Endothelial cell of umbilical vein (primary cell): ENCODE measurements around the gene GULP1. TPM values are rescaled to one million over a fixed set of nuclear protein-coding genes. Genes with fewer than 3 reads are reported as not detected.

Experiments
- BruUV-seq: library from RNA; stranded (reverse); fragments of 400-500 nt; replicated peaks from 2 replicates; lab custom pipeline; 2021; lab: Mats Ljungman, UMichigan
- CTCF ChIA-PET: fragments of 300-600, 350-600 bp; sonication (Branson Sonifier 250); formaldehyde crosslinking; loops from one replicate; lab custom pipeline; 2021; ENCODE audit warnings: antibody characterized with exemption, inconsistent platforms; lab: Charles Lee
- POLR2A ChIA-PET: fragments of 300-600, 350-600 bp; sonication (Branson Sonifier 250); formaldehyde crosslinking; loops from one replicate; lab custom pipeline; 2021; ENCODE audit warnings: antibody characterized with exemption, inconsistent platforms; lab: Charles Lee
- DNase-seq: peaks from one replicate; pipeline ENCODE4 v3.0.0-alpha.2; 2011; ENCODE audit warnings: low read depth, low spot score
- FAIRE-seq: peaks from 2 replicates; lab custom pipeline; 2011; peaks lifted over from hg19 to GRCh38; lab: Jason Lieb, UNC
- H2AFZ ChIP-seq: 2 replicates; pipeline ENCODE4 v1.6.0; 2012; ENCODE audit warnings: low read depth, low read length, control low read depth, inconsistent platforms
- H3K27ac ChIP-seq: 2 replicates; pipeline ENCODE4 v1.5.1; 2011; ENCODE audit warnings: low read depth, mild to moderate bottlenecking, control low read depth, low read length, moderate library complexity; ENCODE audit not compliant: insufficient read depth
- H3K27me3 ChIP-seq, 2 experiments: 2 replicates each; pipeline versions ENCODE4 v1.6.0 to v1.6.1; 2011; ENCODE audit warnings: low read length in 2 of 2, mixed read lengths in 1 of 2; ENCODE audit not compliant: control insufficient read depth in 2 of 2, insufficient read depth in 2 of 2
- H3K36me3 ChIP-seq, 2 experiments: 2 replicates in 1 of 2; 3 replicates in 1 of 2; pipeline ENCODE4 v1.5.1; 2011; ENCODE audit warnings: low read length in 2 of 2, mild to moderate bottlenecking in 1 of 2, moderate library complexity in 1 of 2; ENCODE audit not compliant: control insufficient read depth in 2 of 2, insufficient read depth in 2 of 2; ENCODE audit errors: extremely low read depth in 1 of 2
- H3K4me1 ChIP-seq: 3 replicates; pipeline ENCODE4 v1.5.1; 2011; ENCODE audit warnings: mild to moderate bottlenecking, low read length; ENCODE audit not compliant: control insufficient read depth, insufficient read depth; ENCODE audit errors: extremely low read depth
- H3K4me2 ChIP-seq: 2 replicates; pipeline ENCODE4 v1.6.1; 2011; ENCODE audit warnings: low read length, control low read depth, mixed read lengths; ENCODE audit not compliant: insufficient read depth
- H3K4me3 ChIP-seq, 3 experiments: fragments of 200-600 bp in 1 of 3; sonication (generic), shearing (Covaris generic) in 1 of 3; replicated peaks in 1 of 3; 2 replicates each; pipeline ENCODE4 v1.5.1; 2011 to 2016; ENCODE audit warnings: control low read depth in 3 of 3, low read length in 3 of 3, mild to moderate bottlenecking in 2 of 3, inconsistent platforms in 1 of 3, low read depth in 1 of 3, moderate library complexity in 1 of 3; ENCODE audit not compliant: insufficient read depth in 1 of 3
- H3K79me2 ChIP-seq: 2 replicates; pipeline ENCODE4 v1.6.0; 2012; ENCODE audit warnings: low read length, inconsistent platforms; ENCODE audit not compliant: control insufficient read depth, insufficient read depth
- H3K9ac ChIP-seq: replicated peaks from 2 replicates; pipeline ENCODE3; 2011; ENCODE audit warnings: low read length, control low read depth; ENCODE audit not compliant: insufficient read depth; ENCODE audit errors: extremely low read depth
- H3K9me1 ChIP-seq: replicated peaks from 3 replicates; pipeline ENCODE4 v1.6.0; 2011; ENCODE audit warnings: mild to moderate bottlenecking, low read length; ENCODE audit not compliant: control insufficient read depth, insufficient read depth; ENCODE audit errors: extremely low read depth
- H3K9me3 ChIP-seq: replicated peaks from 2 replicates; pipeline ENCODE4 v1.5.1; 2012; ENCODE audit warnings: low read length, inconsistent platforms; ENCODE audit not compliant: control insufficient read depth, insufficient read depth
- H4K20me1 ChIP-seq: replicated peaks from 2 replicates; pipeline ENCODE3; 2011; ENCODE audit warnings: mild to moderate bottlenecking, low read length; ENCODE audit not compliant: control insufficient read depth, insufficient read depth; ENCODE audit errors: extremely low read depth
- EZH2 ChIP-seq: IDR thresholded peaks from 2 replicates; pipeline ENCODE4 v1.6.1; 2012; ENCODE audit warnings: borderline replicate concordance, low read depth, mild to moderate bottlenecking, moderate library complexity, low read length, inconsistent platforms; ENCODE audit not compliant: severe bottlenecking
- FOS ChIP-seq: IDR thresholded peaks from 2 replicates; pipeline ENCODE4 v1.6.1; 2011; ENCODE audit warnings: mild to moderate bottlenecking, low read length, moderate library complexity, borderline replicate concordance; ENCODE audit not compliant: insufficient read depth
- GATA2 ChIP-seq: IDR thresholded peaks from 2 replicates; pipeline ENCODE4 v1.7.0; 2011; ENCODE audit warnings: low read depth, mild to moderate bottlenecking, moderate library complexity, mixed read lengths, low read length; ENCODE audit not compliant: insufficient read length, insufficient read depth
- JUN ChIP-seq: IDR thresholded peaks from 2 replicates; pipeline ENCODE4 v1.6.1; 2011; ENCODE audit warnings: borderline replicate concordance, low read depth; ENCODE audit not compliant: insufficient read length, insufficient read depth
- MYC ChIP-seq: IDR thresholded peaks from one replicate; pipeline ENCODE4 v1.6.1; 2011; ENCODE audit warnings: mild to moderate bottlenecking, low read depth, low read length
- POLR2A ChIP-seq: IDR thresholded peaks from 2 replicates; pipeline ENCODE4 v1.6.1; 2012; ENCODE audit warnings: low read depth, mild to moderate bottlenecking, control low read depth, low read length
- POLR2AphosphoS5 ChIP-seq: IDR thresholded peaks from 2 replicates; pipeline ENCODE4 v1.6.1; 2012; ENCODE audit warnings: low read depth, mild to moderate bottlenecking, control low read depth, low read length, moderate library complexity; ENCODE audit not compliant: insufficient read depth
- dilution Hi-C: fragments of 300-500 bp; cut with MboI; formaldehyde crosslinking; loops from one replicate; pipeline ENCODE4 v1.15.0; 2019; ENCODE audit warnings: low sequenced_read_pairs; ENCODE audit not compliant: extremely low pct_ligation_motif_present
- intact Hi-C: fragments of 100-400 bp; cut with micrococcal nuclease; formaldehyde crosslinking; loops from one replicate; pipeline ENCODE4 v1.10.0; 2022
- polyA plus RNA-seq, 4 experiments: library from polyadenylated mRNA; depleted of rRNA in 3 of 4; stranded (reverse) in 3 of 4; unstranded in 1 of 4; fragments of >200 nt; gene quantifications; 2 replicates each; pipeline versions ENCODE4 v1.2.1 to v1.2.3, GENCODE V29; 2011 to 2012; ENCODE audit warnings: missing spikeins in 1 of 4
- total RNA-seq: library from RNA; stranded (reverse); gene quantifications from 2 replicates; pipeline ENCODE4 v1.2.3, GENCODE V29; 2021
- TF ChIP-seq, protein P1 (sequence below): IDR thresholded peaks from 2 replicates; pipeline ENCODE4 v1.6.1; 2011; ENCODE audit not compliant: insufficient read depth, insufficient read length
- TF ChIP-seq, protein P2 (sequence below), 2 donors: IDR thresholded peaks; 1 replicate in 1 of 2; 2 replicates in 1 of 2; pipeline ENCODE4 v1.5.1; 2011; ENCODE audit warnings: low read length in 2 of 2, mild to moderate bottlenecking in 2 of 2, moderate library complexity in 2 of 2, control low read depth in 1 of 2, inconsistent platforms in 1 of 2, low read depth in 1 of 2; ENCODE audit not compliant: insufficient read depth in 1 of 2; ENCODE audit errors: extremely low read depth in 1 of 2

Gene GULP1
- total and polyA plus RNA-seq, 2 donors (not counting 3 experiments of a cell fraction or from before 2014, with no cell fraction given), result 24.4 to 53.8 TPM

DNA sequence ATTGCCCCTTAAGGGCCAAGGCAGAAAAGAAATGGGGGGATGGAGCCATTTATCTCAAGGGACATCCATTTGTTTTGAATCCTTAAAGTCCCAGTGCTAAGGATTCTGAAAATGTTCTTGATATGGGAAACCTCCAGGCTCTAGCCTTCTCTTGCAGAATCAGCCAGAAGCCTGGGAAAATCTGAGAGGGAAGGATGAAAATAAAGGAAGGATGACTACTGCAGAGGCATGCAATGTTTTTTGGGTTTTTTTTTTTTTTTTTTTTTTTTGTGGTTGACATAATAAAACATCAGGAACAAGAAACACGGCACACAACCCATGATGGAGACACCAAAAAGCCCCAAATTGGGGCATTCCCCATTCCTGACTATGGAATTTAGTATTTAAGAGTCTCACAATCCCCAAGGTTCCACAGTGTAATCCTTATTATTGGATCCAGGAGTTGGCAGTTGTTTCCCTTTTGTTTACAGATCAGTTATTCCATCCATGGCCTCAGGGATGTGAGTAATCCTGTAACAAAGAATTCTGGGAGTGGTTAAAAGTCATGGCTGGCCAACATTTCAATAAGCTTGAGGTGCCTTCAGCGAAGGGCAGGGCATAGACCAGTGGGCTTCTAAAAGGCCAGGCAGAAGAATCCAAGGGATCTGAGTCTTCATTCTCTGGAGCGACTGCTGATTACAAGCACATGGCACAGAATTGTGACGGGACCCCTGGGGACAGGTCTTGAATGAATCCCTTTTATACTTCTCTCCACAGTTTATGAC lies 337.5 kb downstream of the GULP1 start:
- no peak for FAIRE-seq
- intact Hi-C loops, result no loop called here
- no TSS peak for BruUV-seq
- H3K27me3 ChIP-seq, result no peaks in the 10 kb centered on the region
- ChIA-PET POLR2A (no interaction called here), CTCF (no interaction called here)
- H3K9me1 ChIP-seq, result no peaks in the 10 kb centered on the region
- H3K79me2 ChIP-seq, result no peaks in the 10 kb centered on the region
- no peak overlapping the region for H3K9ac ChIP-seq
- H3K27ac ChIP-seq, result no peak overlapping the region
- DNase-seq, result peak; percentile 11
- dilution Hi-C loops, result no loop called here
- H3K9me3 ChIP-seq, result no peaks in the 10 kb centered on the region
- no peak overlapping the region for H3K4me3 ChIP-seq
- H3K4me2 ChIP-seq, result no peak overlapping the region
- H2AFZ ChIP-seq, result no peak overlapping the region
- H3K36me3 ChIP-seq, result no peaks in the 10 kb centered on the region
- H3K4me1 ChIP-seq, result no peaks in the 10 kb centered on the region
- no peaks in the 10 kb centered on the region for H4K20me1 ChIP-seq
- TF ChIP-seq, protein P1, sequence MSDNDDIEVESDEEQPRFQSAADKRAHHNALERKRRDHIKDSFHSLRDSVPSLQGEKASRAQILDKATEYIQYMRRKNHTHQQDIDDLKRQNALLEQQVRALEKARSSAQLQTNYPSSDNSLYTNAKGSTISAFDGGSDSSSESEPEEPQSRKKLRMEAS, result no peak
- TF ChIP-seq POLR2A (no peak), MYC (no peak), POLR2AphosphoS5 (no peak), JUN (no peak), EZH2 (no peak), FOS (no peak), GATA2 (no peak)
- TF ChIP-seq, protein P2, sequence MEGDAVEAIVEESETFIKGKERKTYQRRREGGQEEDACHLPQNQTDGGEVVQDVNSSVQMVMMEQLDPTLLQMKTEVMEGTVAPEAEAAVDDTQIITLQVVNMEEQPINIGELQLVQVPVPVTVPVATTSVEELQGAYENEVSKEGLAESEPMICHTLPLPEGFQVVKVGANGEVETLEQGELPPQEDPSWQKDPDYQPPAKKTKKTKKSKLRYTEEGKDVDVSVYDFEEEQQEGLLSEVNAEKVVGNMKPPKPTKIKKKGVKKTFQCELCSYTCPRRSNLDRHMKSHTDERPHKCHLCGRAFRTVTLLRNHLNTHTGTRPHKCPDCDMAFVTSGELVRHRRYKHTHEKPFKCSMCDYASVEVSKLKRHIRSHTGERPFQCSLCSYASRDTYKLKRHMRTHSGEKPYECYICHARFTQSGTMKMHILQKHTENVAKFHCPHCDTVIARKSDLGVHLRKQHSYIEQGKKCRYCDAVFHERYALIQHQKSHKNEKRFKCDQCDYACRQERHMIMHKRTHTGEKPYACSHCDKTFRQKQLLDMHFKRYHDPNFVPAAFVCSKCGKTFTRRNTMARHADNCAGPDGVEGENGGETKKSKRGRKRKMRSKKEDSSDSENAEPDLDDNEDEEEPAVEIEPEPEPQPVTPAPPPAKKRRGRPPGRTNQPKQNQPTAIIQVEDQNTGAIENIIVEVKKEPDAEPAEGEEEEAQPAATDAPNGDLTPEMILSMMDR (IDR thresholded peaks at IDR 0.05; ENCODE audit: extremely low read depth in 1 of 2, insufficient read depth in 1 of 2, low read depth in 1 of 2, low read length in 2 of 2), result no peak
